HUES64 (cell line): ENCODE data around the gene KIF16B.
"Not testable (repeated sequence)": the region's sequence is repeated elsewhere in the genome, so short reads cannot be mapped to it uniquely, and the experiment has no call there.

Experiments
- H3K27ac ChIP-seq: 2 replicates; pipeline ENCODE4 v1.7.0; 2013; ENCODE audit warnings: low read depth, low read length, inconsistent platforms
- H3K27me3 ChIP-seq: 2 replicates; pipeline ENCODE4 v1.6.1; 2013; ENCODE audit warnings: mild to moderate bottlenecking, low read length; ENCODE audit not compliant: insufficient read depth
- H3K36me3 ChIP-seq: 2 replicates; pipeline ENCODE4 v1.6.1; 2013; ENCODE audit warnings: mild to moderate bottlenecking, low read length; ENCODE audit not compliant: insufficient read depth
- H3K4me1 ChIP-seq: 2 replicates; pipeline ENCODE4 v1.6.1; 2013; ENCODE audit warnings: mild to moderate bottlenecking, low read length, moderate library complexity; ENCODE audit not compliant: insufficient read depth
- H3K4me3 ChIP-seq: 2 replicates; pipeline ENCODE4 v1.5.1; 2013; ENCODE audit warnings: mild to moderate bottlenecking, low read length, moderate library complexity
- H3K9ac ChIP-seq: 2 replicates; pipeline ENCODE4 v1.6.1; 2013; ENCODE audit warnings: mild to moderate bottlenecking, low read depth, low read length
- H3K9me3 ChIP-seq: 2 replicates; pipeline ENCODE4 v1.6.1; 2013; ENCODE audit warnings: low read depth, low read length; ENCODE audit not compliant: insufficient read depth
- WGBS: fragments of 150-250, 120-280 bp; methylation state at CpG from one replicate; pipeline ENCODE4 v1.1.7; 2013; ENCODE audit warnings: missing lambda C conversion rate; 5-methylcytosine and 5-hydroxymethylcytosine counted together

The KIF16B gene

DNA sequence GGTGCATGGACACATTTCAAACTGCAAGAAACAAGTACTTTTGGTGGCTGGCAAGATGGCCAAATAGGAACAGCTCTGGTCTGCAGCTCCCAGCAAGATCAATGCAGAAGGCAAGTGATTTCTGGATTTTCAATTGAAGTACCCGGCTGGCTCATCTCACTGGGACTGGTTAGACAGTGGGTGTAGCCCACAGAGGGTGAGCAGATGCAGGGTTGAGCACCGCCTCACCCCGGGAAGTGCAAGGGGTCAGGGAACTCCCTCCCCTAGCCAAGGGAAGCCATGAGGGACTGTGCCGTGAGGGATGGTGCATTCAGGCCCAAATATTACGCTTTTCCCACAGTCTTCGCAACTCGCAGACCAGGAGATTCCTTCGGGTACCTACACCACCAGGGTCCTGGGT, 53.6 kb downstream of the KIF16B start:
- not testable (repeated sequence) for H3K4me1 ChIP-seq, H3K4me3 ChIP-seq, H3K27ac ChIP-seq, H3K9ac ChIP-seq, H3K27me3 ChIP-seq, H3K36me3 ChIP-seq, H3K9me3 ChIP-seq
- WGBS = 98% methylated on average over 8 of the region's 8 CpGs

GRCh38 chr20:16518784-16519084, 54.5 kb downstream of the KIF16B start:
- WGBS = 93% methylated on average over 4 of the region's 4 CpGs
- Histone ChIP-seq H3K9me3 (no peaks in the 10 kb centered on the region), H3K27ac (no peak overlapping the region), H3K4me3 (no peak overlapping the region), H3K4me1 (peaks cover 10% of the 10 kb centered on the region), H3K27me3 (no peaks in the 10 kb centered on the region), H3K36me3 (no peaks in the 10 kb centered on the region), H3K9ac (no peak overlapping the region)

- H3K4me3 ChIP-seq = no peak overlapping the region
- H3K36me3 ChIP-seq = no peaks in the 10 kb centered on the region
- H3K9ac ChIP-seq = no peak overlapping the region
- H3K27ac ChIP-seq = no peak overlapping the region
- H3K9me3 ChIP-seq = no peaks in the 10 kb centered on the region
- H3K27me3 ChIP-seq = no peaks in the 10 kb centered on the region
- 81% methylated on average over 13 of the region's 14 CpGs for WGBS
- H3K4me1 ChIP-seq = peaks cover 10% of the 10 kb centered on the region
These were observed 55.1 kb downstream of the KIF16B start for GRCh38 chr20:16517946-16518783.

GRCh38 chr20:16516794-16517193, 56.5 kb downstream of the KIF16B start:
- Histone ChIP-seq H3K27ac (no peak overlapping the region), H3K9ac (no peak overlapping the region), H3K27me3 (no peaks in the 10 kb centered on the region), H3K4me3 (no peak overlapping the region), H3K9me3 (no peaks in the 10 kb centered on the region), H3K36me3 (no peaks in the 10 kb centered on the region), H3K4me1 (peaks cover 10% of the 10 kb centered on the region)
- 91% methylated on average over 1 of the region's 1 CpG for WGBS

GRCh38 chr20:16515046-16515445, 58.2 kb downstream of the KIF16B start:
- peaks cover 8% of the 10 kb centered on the region; the same call in 1 of the 2 replicates for H3K36me3 ChIP-seq
- no peaks in the 10 kb centered on the region for H3K9me3 ChIP-seq
- no CpG with 5 or more reads among the region's 2 CpGs for WGBS
- no peak overlapping the region for H3K4me3 ChIP-seq
- H3K27ac ChIP-seq = no peak overlapping the region
- H3K9ac ChIP-seq = no peak overlapping the region
- H3K4me1 ChIP-seq = peaks cover 4% of the 10 kb centered on the region
- H3K27me3 ChIP-seq = no peaks in the 10 kb centered on the region

GRCh38 chr20:16514140-16514539, 59.1 kb downstream of the KIF16B start:
- no peak overlapping the region for H3K9ac ChIP-seq
- H3K9me3 ChIP-seq = no peaks in the 10 kb centered on the region
- no peaks in the 10 kb centered on the region for H3K4me1 ChIP-seq
- 92% methylated on average over 4 of the region's 4 CpGs for WGBS
- H3K27ac ChIP-seq = no peak overlapping the region
- H3K27me3 ChIP-seq = no peaks in the 10 kb centered on the region
- H3K4me3 ChIP-seq = no peak overlapping the region
- H3K36me3 ChIP-seq = peaks cover 8% of the 10 kb centered on the region; the same call in 1 of the 2 replicates

DNA sequence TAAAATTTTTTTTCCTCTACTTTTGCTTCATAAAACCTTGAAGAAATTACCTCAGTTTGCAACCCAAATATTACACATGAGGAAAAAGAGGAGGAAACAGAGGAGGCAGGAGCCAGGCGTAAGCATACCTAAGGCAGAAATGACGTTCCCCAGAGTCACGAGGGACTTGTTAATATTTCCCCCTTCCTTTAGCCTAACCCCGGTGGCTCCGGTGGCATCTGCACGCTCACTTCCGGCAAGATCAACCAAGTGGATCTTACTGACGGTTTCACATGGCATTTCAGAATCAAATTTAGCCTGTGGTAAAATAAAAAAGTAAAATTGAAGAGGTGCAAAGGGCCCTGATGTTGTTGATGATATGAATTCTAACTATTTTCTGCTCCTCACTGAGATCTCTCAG, 67.4 kb downstream of the KIF16B start:
- Histone ChIP-seq H3K27me3 (no peaks in the 10 kb centered on the region), H3K4me3 (no peak overlapping the region)

GRCh38 chr20:16501301-16501700, 71.9 kb downstream of the KIF16B start:
- no peak overlapping the region for H3K27ac ChIP-seq
- H3K27me3 ChIP-seq = no peaks in the 10 kb centered on the region
- no peak overlapping the region for H3K9ac ChIP-seq
- H3K4me3 ChIP-seq = no peak overlapping the region
- peaks cover 5% of the 10 kb centered on the region; the same call in 1 of the 2 replicates for H3K4me1 ChIP-seq
- H3K9me3 ChIP-seq = no peaks in the 10 kb centered on the region
- WGBS = 91% methylated on average over 2 of the region's 2 CpGs
- peaks cover 16% of the 10 kb centered on the region for H3K36me3 ChIP-seq

More for the DNA sequence above, 67.4 kb downstream of the KIF16B start:
- Histone ChIP-seq H3K4me1 (no peaks in the 10 kb centered on the region), H3K27ac (no peak overlapping the region), H3K9me3 (no peaks in the 10 kb centered on the region), H3K9ac (no peak overlapping the region), H3K36me3 (peaks cover 31% of the 10 kb centered on the region)
- WGBS = 93% methylated on average over 8 of the region's 8 CpGs

DNA sequence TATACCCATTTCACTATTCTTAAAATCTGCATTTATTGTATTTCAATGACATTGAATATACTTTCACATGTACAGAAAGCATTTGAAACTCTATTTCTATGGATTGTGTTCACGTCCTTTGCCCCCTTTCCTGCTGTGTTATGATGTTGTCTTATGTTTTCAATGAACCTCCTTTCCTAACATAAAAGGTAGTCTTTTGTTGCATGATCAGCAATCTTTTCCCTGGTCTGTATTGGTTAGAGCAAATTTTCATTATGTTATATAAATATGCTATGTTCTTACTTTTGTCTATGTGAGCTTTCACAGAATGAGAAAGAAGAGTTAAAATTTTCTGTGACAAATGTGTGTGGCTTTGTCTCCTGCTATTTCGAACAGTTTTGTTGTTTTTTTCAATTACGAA, 73.1 kb downstream of the KIF16B start:
- H3K27me3 ChIP-seq = no peaks in the 10 kb centered on the region
- no peak overlapping the region for H3K27ac ChIP-seq
- peaks cover 12% of the 10 kb centered on the region for H3K36me3 ChIP-seq
- 97% methylated on average over 2 of the region's 3 CpGs for WGBS
- no peaks in the 10 kb centered on the region for H3K9me3 ChIP-seq
- H3K9ac ChIP-seq = no peak overlapping the region
- H3K4me1 ChIP-seq = peaks cover 5% of the 10 kb centered on the region; the same call in 1 of the 2 replicates
- no peak overlapping the region for H3K4me3 ChIP-seq

GRCh38 chr20:16498526-16499253, 74.6 kb downstream of the KIF16B start:
- no peak overlapping the region for H3K9ac ChIP-seq
- peaks cover 8% of the 10 kb centered on the region; the same call in 1 of the 2 replicates for H3K36me3 ChIP-seq
- peaks cover 5% of the 10 kb centered on the region; the same call in 1 of the 2 replicates for H3K4me1 ChIP-seq
- no peak overlapping the region for H3K4me3 ChIP-seq
- 97% methylated on average over 9 of the region's 10 CpGs for WGBS
- H3K9me3 ChIP-seq = no peaks in the 10 kb centered on the region
- H3K27ac ChIP-seq = no peak overlapping the region
- no peaks in the 10 kb centered on the region for H3K27me3 ChIP-seq

DNA sequence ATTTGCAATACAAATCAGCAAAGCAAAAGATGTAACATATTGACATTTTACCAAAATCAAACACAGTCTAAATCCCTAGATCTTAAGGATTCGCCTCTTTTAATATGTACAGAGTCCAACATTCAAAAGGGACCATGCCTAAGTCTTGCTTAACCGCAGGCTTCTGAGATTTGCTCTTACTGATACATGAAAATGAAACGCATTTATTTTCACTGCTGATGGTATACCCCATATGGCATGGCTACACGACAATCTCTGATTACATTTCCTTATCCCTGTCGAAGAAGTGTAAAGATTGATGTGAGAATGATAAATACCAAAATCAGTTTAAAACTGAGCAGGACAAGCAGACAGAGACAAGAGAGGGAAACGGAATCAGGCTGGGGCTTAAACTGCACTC, 75.4 kb downstream of the KIF16B start:
- no peak overlapping the region for H3K9ac ChIP-seq
- H3K4me3 ChIP-seq = no peak overlapping the region
- 0 out of 2 replicates have a peak, but pooled peaks cover 4% of the 10 kb centered on the region for H3K36me3 ChIP-seq
- no peaks in the 10 kb centered on the region for H3K27me3 ChIP-seq
- no peak overlapping the region for H3K27ac ChIP-seq
- WGBS = 91% methylated on average over 6 of the region's 6 CpGs
- no peaks in the 10 kb centered on the region for H3K9me3 ChIP-seq
- H3K4me1 ChIP-seq = peaks cover 5% of the 10 kb centered on the region; the same call in 1 of the 2 replicates
